ENCODE results near the gene MYOF.
A peak's percentile ranks its signal among the peaks of the same experiment; 100 is the strongest.
"Not testable (repeated sequence)": the region's sequence is repeated elsewhere in the genome, so short reads cannot be mapped to it uniquely, and the experiment has no call there.

The MYOF gene

GRCh38 chr10:93296151-93296550, 186.0 kb downstream of the MYOF start:
- Histone ChIP-seq H3K4me3 (ENCODE audit: low read length) (no peak overlapping the region), H3K36me3 (ENCODE audit: control insufficient read depth, low read depth, low read length) (no peaks in the 10 kb centered on the region), H3K27ac (ENCODE audit: low read length) (no peak overlapping the region), H3K9ac (ENCODE audit: low read length) (no peak overlapping the region), H3K4me1 (ENCODE audit: control insufficient read depth, low read depth, low read length) (peaks cover 11% of the 10 kb centered on the region), H3K9me3 (ENCODE audit: control insufficient read depth, low read depth, low read length) (no peaks in the 10 kb centered on the region), H3K27me3 (ENCODE audit: control insufficient read depth, insufficient read depth, low read length) (no peaks in the 10 kb centered on the region)

- H3K9me3 ChIP-seq (ENCODE audit: control insufficient read depth, low read depth, low read length) = no peaks in the 10 kb centered on the region
- H3K36me3 ChIP-seq (ENCODE audit: control insufficient read depth, low read depth, low read length) = no peaks in the 10 kb centered on the region
- no peak overlapping the region for H3K4me3 ChIP-seq (ENCODE audit: low read length)
- no peak overlapping the region for H3K27ac ChIP-seq (ENCODE audit: low read length)
- H3K27me3 ChIP-seq (ENCODE audit: control insufficient read depth, insufficient read depth, low read length) = no peaks in the 10 kb centered on the region
- H3K9ac ChIP-seq (ENCODE audit: low read length) = no peak overlapping the region
- H3K4me1 ChIP-seq (ENCODE audit: control insufficient read depth, low read depth, low read length) = no peaks in the 10 kb centered on the region
These were observed 188.1 kb downstream of the MYOF start for GRCh38 chr10:93293999-93294398.

- H3K27me3 ChIP-seq (ENCODE audit: control insufficient read depth, insufficient read depth, low read length) = no peaks in the 10 kb centered on the region
- H3K9me3 ChIP-seq (ENCODE audit: control insufficient read depth, low read depth, low read length) = no peaks in the 10 kb centered on the region
- H3K27ac ChIP-seq (ENCODE audit: low read length) = no peak overlapping the region
- H3K9ac ChIP-seq (ENCODE audit: low read length) = no peak overlapping the region
- peaks cover 9% of the 10 kb centered on the region for H3K4me1 ChIP-seq (ENCODE audit: control insufficient read depth, low read depth, low read length)
- H3K36me3 ChIP-seq (ENCODE audit: control insufficient read depth, low read depth, low read length) = no peaks in the 10 kb centered on the region
- no peak overlapping the region for H3K4me3 ChIP-seq (ENCODE audit: low read length)
These were observed 191.3 kb downstream of the MYOF start for GRCh38 chr10:93290661-93291354.

- Histone ChIP-seq H3K36me3 (ENCODE audit: control insufficient read depth, low read depth, low read length) (no peaks in the 10 kb centered on the region), H3K9ac (ENCODE audit: low read length) (no peak overlapping the region), H3K4me1 (ENCODE audit: control insufficient read depth, low read depth, low read length) (peaks cover 9% of the 10 kb centered on the region), H3K9me3 (ENCODE audit: control insufficient read depth, low read depth, low read length) (no peaks in the 10 kb centered on the region), H3K4me3 (ENCODE audit: low read length) (no peak overlapping the region), H3K27me3 (ENCODE audit: control insufficient read depth, insufficient read depth, low read length) (no peaks in the 10 kb centered on the region), H3K27ac (ENCODE audit: low read length) (no peak overlapping the region)
These were observed 193.2 kb downstream of the MYOF start for GRCh38 chr10:93288679-93289634.

GRCh38 chr10:93287775-93288174, 194.4 kb downstream of the MYOF start:
- no peaks in the 10 kb centered on the region for H3K27me3 ChIP-seq (ENCODE audit: control insufficient read depth, insufficient read depth, low read length)
- peaks cover 9% of the 10 kb centered on the region for H3K4me1 ChIP-seq (ENCODE audit: control insufficient read depth, low read depth, low read length)
- H3K4me3 ChIP-seq (ENCODE audit: low read length) = no peak overlapping the region
- H3K36me3 ChIP-seq (ENCODE audit: control insufficient read depth, low read depth, low read length) = no peaks in the 10 kb centered on the region
- H3K9me3 ChIP-seq (ENCODE audit: control insufficient read depth, low read depth, low read length) = no peaks in the 10 kb centered on the region
- no peak overlapping the region for H3K27ac ChIP-seq (ENCODE audit: low read length)
- no peak overlapping the region for H3K9ac ChIP-seq (ENCODE audit: low read length)

- H3K27me3 ChIP-seq (ENCODE audit: control insufficient read depth, insufficient read depth, low read length); H3K9ac ChIP-seq (ENCODE audit: low read length): not testable (repeated sequence)
These were observed 197.9 kb downstream of the MYOF start for GRCh38 chr10:93284246-93284645.

GRCh38 chr10:93281367-93281720, 200.8 kb downstream of the MYOF start:
- Histone ChIP-seq H3K36me3 (ENCODE audit: control insufficient read depth, low read depth, low read length) (no peaks in the 10 kb centered on the region), H3K9me3 (ENCODE audit: control insufficient read depth, low read depth, low read length) (no peaks in the 10 kb centered on the region), H3K27me3 (ENCODE audit: control insufficient read depth, insufficient read depth, low read length) (no peaks in the 10 kb centered on the region), H3K4me3 (ENCODE audit: low read length) (peak overlapping the region; percentile 29), H3K4me1 (ENCODE audit: control insufficient read depth, low read depth, low read length) (peaks cover 24% of the 10 kb centered on the region), H3K27ac (ENCODE audit: low read length) (peak overlapping the region; percentile 92), H3K9ac (ENCODE audit: low read length) (peak overlapping the region; percentile 45)

More at GRCh38 chr10:93284246-93284645, 197.9 kb downstream of the MYOF start:
- not testable (repeated sequence) for H3K36me3 ChIP-seq (ENCODE audit: control insufficient read depth, low read depth, low read length); H3K4me3 ChIP-seq (ENCODE audit: low read length); H3K9me3 ChIP-seq (ENCODE audit: control insufficient read depth, low read depth, low read length); H3K27ac ChIP-seq (ENCODE audit: low read length)
- H3K4me1 ChIP-seq (ENCODE audit: control insufficient read depth, low read depth, low read length) = peaks cover 33% of the 10 kb centered on the region

- peaks cover 24% of the 10 kb centered on the region for H3K4me1 ChIP-seq (ENCODE audit: control insufficient read depth, low read depth, low read length)
- H3K9me3 ChIP-seq (ENCODE audit: control insufficient read depth, low read depth, low read length) = no peaks in the 10 kb centered on the region
- H3K27ac ChIP-seq (ENCODE audit: low read length) = peak overlapping the region; percentile 92
- H3K27me3 ChIP-seq (ENCODE audit: control insufficient read depth, insufficient read depth, low read length) = no peaks in the 10 kb centered on the region
- no peaks in the 10 kb centered on the region for H3K36me3 ChIP-seq (ENCODE audit: control insufficient read depth, low read depth, low read length)
- peak overlapping the region; percentile 45 for H3K9ac ChIP-seq (ENCODE audit: low read length)
- H3K4me3 ChIP-seq (ENCODE audit: low read length) = peak overlapping the region; percentile 16
These were observed 201.3 kb downstream of the MYOF start for GRCh38 chr10:93280699-93281366.

- Histone ChIP-seq H3K27me3 (ENCODE audit: control insufficient read depth, insufficient read depth, low read length) (no peaks in the 10 kb centered on the region), H3K4me3 (ENCODE audit: low read length) (peak overlapping the region; percentile 16), H3K9me3 (ENCODE audit: control insufficient read depth, low read depth, low read length) (no peaks in the 10 kb centered on the region), H3K4me1 (ENCODE audit: control insufficient read depth, low read depth, low read length) (peaks cover 24% of the 10 kb centered on the region), H3K27ac (ENCODE audit: low read length) (peak overlapping the region; percentile 78), H3K9ac (ENCODE audit: low read length) (peak overlapping the region; percentile 46), H3K36me3 (ENCODE audit: control insufficient read depth, low read depth, low read length) (no peaks in the 10 kb centered on the region)
These were observed 201.9 kb downstream of the MYOF start for GRCh38 chr10:93280121-93280698.

GRCh38 chr10:93277360-93277759, 204.8 kb downstream of the MYOF start:
- Histone ChIP-seq H3K36me3 (ENCODE audit: control insufficient read depth, low read depth, low read length) (no peaks in the 10 kb centered on the region), H3K4me3 (ENCODE audit: low read length) (no peak overlapping the region), H3K27ac (ENCODE audit: low read length) (no peak overlapping the region), H3K4me1 (ENCODE audit: control insufficient read depth, low read depth, low read length) (peaks cover 35% of the 10 kb centered on the region), H3K9ac (ENCODE audit: low read length) (no peak overlapping the region), H3K27me3 (ENCODE audit: control insufficient read depth, insufficient read depth, low read length) (no peaks in the 10 kb centered on the region), H3K9me3 (ENCODE audit: control insufficient read depth, low read depth, low read length) (no peaks in the 10 kb centered on the region)

- Histone ChIP-seq H3K9me3 (ENCODE audit: control insufficient read depth, low read depth, low read length) (peaks cover 3% of the 10 kb centered on the region), H3K9ac (ENCODE audit: low read length) (no peak overlapping the region), H3K27me3 (ENCODE audit: control insufficient read depth, insufficient read depth, low read length) (no peaks in the 10 kb centered on the region), H3K36me3 (ENCODE audit: control insufficient read depth, low read depth, low read length) (no peaks in the 10 kb centered on the region), H3K27ac (ENCODE audit: low read length) (peak overlapping the region; percentile 6), H3K4me3 (ENCODE audit: low read length) (no peak overlapping the region), H3K4me1 (ENCODE audit: control insufficient read depth, low read depth, low read length) (peaks cover 25% of the 10 kb centered on the region)
These were observed 207.7 kb downstream of the MYOF start for GRCh38 chr10:93274419-93274818.

All from iPS-18a (cell line).